Keratinocyte (primary cell): Measurements from ENCODE around the gene FAAP20. TPM values are rescaled to one million over a fixed set of nuclear protein-coding genes. Genes with fewer than 3 reads are reported as not detected.

Experiments
- DNase-seq: peaks from one replicate; pipeline ENCODE4 v3.0.0-alpha.2; 2011; ENCODE audit warnings: low read depth, missing footprints, low spot score
- FAIRE-seq: peaks from 2 replicates; lab custom pipeline; 2011; peaks lifted over from hg19 to GRCh38; lab: Jason Lieb, UNC
- H2AFZ ChIP-seq: 2 replicates; pipeline ENCODE4 v1.6.0; 2012; ENCODE audit warnings: low read length, control low read depth, inconsistent platforms; ENCODE audit not compliant: control insufficient read depth
- H3K27ac ChIP-seq: 2 replicates; pipeline ENCODE4 v1.5.1; 2011; ENCODE audit warnings: low read length; ENCODE audit not compliant: control insufficient read depth, insufficient read depth
- H3K27me3 ChIP-seq: 3 replicates; pipeline ENCODE4 v1.6.0; 2011; ENCODE audit warnings: low read length; ENCODE audit not compliant: control insufficient read depth, insufficient read depth; ENCODE audit errors: extremely low read depth
- H3K36me3 ChIP-seq, 2 experiments: 2 replicates in 1 of 2; 3 replicates in 1 of 2; pipeline ENCODE4 v1.5.1; 2011; ENCODE audit warnings: low read length in 2 of 2, mild to moderate bottlenecking in 1 of 2; ENCODE audit not compliant: control insufficient read depth in 2 of 2, insufficient read depth in 2 of 2; ENCODE audit errors: extremely low read depth in 1 of 2
- H3K4me1 ChIP-seq: 3 replicates; pipeline ENCODE4 v1.5.1; 2011; ENCODE audit warnings: low read length; ENCODE audit not compliant: control insufficient read depth, insufficient read depth; ENCODE audit errors: extremely low read depth
- H3K4me2 ChIP-seq: 3 replicates; pipeline ENCODE4 v1.6.0; 2011; ENCODE audit warnings: low read depth, low read length; ENCODE audit not compliant: control insufficient read depth, insufficient read depth; ENCODE audit errors: extremely low read depth
- H3K4me3 ChIP-seq, 3 experiments: fragments of 200-600 bp in 1 of 3; sonication (generic) in 1 of 3; 2 replicates in 2 of 3; 3 replicates in 1 of 3; pipeline ENCODE4 v1.5.1; 2011 to 2016; ENCODE audit warnings: low read length in 3 of 3, mild to moderate bottlenecking in 3 of 3, control low read depth in 2 of 3, inconsistent platforms in 1 of 3, low read depth in 1 of 3, mixed read lengths in 1 of 3, mixed run types in 1 of 3, moderate library complexity in 1 of 3; ENCODE audit not compliant: control insufficient read depth in 2 of 3, insufficient read depth in 2 of 3; ENCODE audit errors: extremely low read depth in 1 of 3
- H3K79me2 ChIP-seq: 2 replicates; pipeline ENCODE4 v1.6.0; 2012; ENCODE audit warnings: low read length; ENCODE audit not compliant: control insufficient read depth, insufficient read depth
- H3K9ac ChIP-seq: 3 replicates; pipeline ENCODE4 v1.6.0; 2011; ENCODE audit warnings: low read length; ENCODE audit not compliant: control insufficient read depth, insufficient read depth; ENCODE audit errors: extremely low read depth
- H3K9me1 ChIP-seq: 3 replicates; pipeline ENCODE4 v1.6.0; 2011; ENCODE audit warnings: low read length; ENCODE audit not compliant: control insufficient read depth, insufficient read depth; ENCODE audit errors: extremely low read depth
- H3K9me3 ChIP-seq: 2 replicates; pipeline ENCODE4 v1.5.1; 2012; ENCODE audit warnings: low read depth, low read length; ENCODE audit not compliant: control insufficient read depth
- H4K20me1 ChIP-seq: 3 replicates; pipeline ENCODE4 v1.6.0; 2011; ENCODE audit warnings: low read length; ENCODE audit not compliant: control insufficient read depth, insufficient read depth; ENCODE audit errors: extremely low read depth
- EZH2 ChIP-seq: IDR thresholded peaks from one replicate; pipeline ENCODE4 v1.6.1; 2012; ENCODE audit warnings: inconsistent platforms, mild to moderate bottlenecking, low read length, moderate library complexity
- dilution Hi-C: fragments of 300-500 bp; cut with MboI; formaldehyde crosslinking; loops from one replicate; pipeline ENCODE4 v1.7.0; 2020; ENCODE audit warnings: low sequenced_read_pairs; ENCODE audit not compliant: extremely low pct_ligation_motif_present
- polyA plus RNA-seq, 5 experiments: library from polyadenylated mRNA; depleted of rRNA in 3 of 5; stranded (reverse) in 3 of 5; stranded (forward) in 1 of 5; unstranded in 1 of 5; fragments of >200 nt; gene quantifications; 1 replicate in 1 of 5; 2 replicates in 3 of 5; 3 replicates in 1 of 5; pipeline versions ENCODE4 v1.2.1 to v1.2.3, GENCODE V29; 2011 to 2012; ENCODE audit warnings: missing spikeins in 2 of 5, low read depth in 1 of 5, low replicate concordance in 1 of 5
- TF ChIP-seq, protein P1 (sequence below), 3 experiments: IDR thresholded peaks in 1 of 3; conservative IDR thresholded peaks in 1 of 3; optimal IDR thresholded peaks in 1 of 3; 2 replicates in 2 of 3; 3 replicates in 1 of 3; pipeline versions ENCODE3 to v1.5.1; 2011; ENCODE audit warnings: low read length in 3 of 3, mild to moderate bottlenecking in 3 of 3, moderate library complexity in 2 of 3, control low read depth in 1 of 3, inconsistent platforms in 1 of 3; ENCODE audit not compliant: insufficient read depth in 2 of 3; ENCODE audit errors: extremely low read depth in 1 of 3

Gene FAAP20
- polyA plus RNA-seq, 1 donor (not counting 4 experiments of a cell fraction or from before 2014, with no cell fraction given): 7.3 TPM

DNA sequence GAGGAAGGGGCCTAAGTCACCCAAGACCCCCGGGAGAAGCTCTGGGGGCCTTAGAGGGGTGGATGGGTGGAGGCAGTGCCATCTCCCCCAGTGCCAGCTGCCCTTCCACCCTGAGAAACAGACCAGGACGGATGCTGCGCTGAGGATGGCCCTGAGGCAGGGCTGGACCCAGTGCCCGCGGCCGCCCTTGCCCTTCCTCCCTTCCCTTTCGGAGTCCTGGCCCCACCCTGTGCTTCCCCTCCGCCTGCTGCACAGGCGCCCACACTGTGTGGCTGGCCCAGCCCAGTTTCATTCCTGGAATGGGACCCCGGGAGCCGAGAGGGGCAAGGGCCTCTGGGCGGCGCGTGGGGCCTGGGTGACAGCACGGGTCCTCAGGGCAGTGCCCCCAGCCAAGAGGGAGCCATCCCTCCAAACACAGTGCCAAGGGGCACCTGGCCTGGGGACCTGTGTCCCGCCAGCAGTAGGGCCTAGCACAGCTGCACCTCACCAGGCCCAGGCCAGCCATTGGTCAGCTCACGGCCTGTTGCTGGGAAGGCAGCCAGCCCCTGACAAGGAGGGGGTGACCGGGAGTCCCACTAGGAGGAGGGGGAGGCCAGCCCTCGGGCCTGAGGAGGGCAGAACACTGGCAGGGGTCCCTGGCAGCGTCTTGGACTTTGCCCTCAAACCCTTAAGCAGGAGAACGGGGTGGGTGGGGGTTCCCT lies 20.1 kb upstream of the FAAP20 start:
- no peak overlapping the region for H3K4me2 ChIP-seq
- no peaks in the 10 kb centered on the region for H3K36me3 ChIP-seq
- TF ChIP-seq, protein P1, sequence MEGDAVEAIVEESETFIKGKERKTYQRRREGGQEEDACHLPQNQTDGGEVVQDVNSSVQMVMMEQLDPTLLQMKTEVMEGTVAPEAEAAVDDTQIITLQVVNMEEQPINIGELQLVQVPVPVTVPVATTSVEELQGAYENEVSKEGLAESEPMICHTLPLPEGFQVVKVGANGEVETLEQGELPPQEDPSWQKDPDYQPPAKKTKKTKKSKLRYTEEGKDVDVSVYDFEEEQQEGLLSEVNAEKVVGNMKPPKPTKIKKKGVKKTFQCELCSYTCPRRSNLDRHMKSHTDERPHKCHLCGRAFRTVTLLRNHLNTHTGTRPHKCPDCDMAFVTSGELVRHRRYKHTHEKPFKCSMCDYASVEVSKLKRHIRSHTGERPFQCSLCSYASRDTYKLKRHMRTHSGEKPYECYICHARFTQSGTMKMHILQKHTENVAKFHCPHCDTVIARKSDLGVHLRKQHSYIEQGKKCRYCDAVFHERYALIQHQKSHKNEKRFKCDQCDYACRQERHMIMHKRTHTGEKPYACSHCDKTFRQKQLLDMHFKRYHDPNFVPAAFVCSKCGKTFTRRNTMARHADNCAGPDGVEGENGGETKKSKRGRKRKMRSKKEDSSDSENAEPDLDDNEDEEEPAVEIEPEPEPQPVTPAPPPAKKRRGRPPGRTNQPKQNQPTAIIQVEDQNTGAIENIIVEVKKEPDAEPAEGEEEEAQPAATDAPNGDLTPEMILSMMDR (optimal IDR thresholded peaks at IDR 0.05 in 1 of 3, IDR thresholded peaks at IDR 0.05 in 1 of 3, conservative IDR thresholded peaks at IDR 0.05 in 1 of 3; ENCODE audit: extremely low read depth in 1 of 3, insufficient read depth in 2 of 3, low read length in 3 of 3): no peak
- no peak for TF ChIP-seq EZH2
- no peak overlapping the region for H3K4me3 ChIP-seq
- dilution Hi-C loops: no loop called here
- no peaks in the 10 kb centered on the region for H3K9me1 ChIP-seq
- no peak overlapping the region for H3K9ac ChIP-seq
- no peaks in the 10 kb centered on the region for H3K27me3 ChIP-seq
- H3K79me2 ChIP-seq: no peaks in the 10 kb centered on the region
- H4K20me1 ChIP-seq: no peaks in the 10 kb centered on the region
- H3K27ac ChIP-seq: no peak overlapping the region
- peaks cover 33% of the 10 kb centered on the region for H3K4me1 ChIP-seq
- no peak overlapping the region for H2AFZ ChIP-seq
- no peaks in the 10 kb centered on the region for H3K9me3 ChIP-seq
- no peak for FAIRE-seq
- no peak for DNase-seq

DNA sequence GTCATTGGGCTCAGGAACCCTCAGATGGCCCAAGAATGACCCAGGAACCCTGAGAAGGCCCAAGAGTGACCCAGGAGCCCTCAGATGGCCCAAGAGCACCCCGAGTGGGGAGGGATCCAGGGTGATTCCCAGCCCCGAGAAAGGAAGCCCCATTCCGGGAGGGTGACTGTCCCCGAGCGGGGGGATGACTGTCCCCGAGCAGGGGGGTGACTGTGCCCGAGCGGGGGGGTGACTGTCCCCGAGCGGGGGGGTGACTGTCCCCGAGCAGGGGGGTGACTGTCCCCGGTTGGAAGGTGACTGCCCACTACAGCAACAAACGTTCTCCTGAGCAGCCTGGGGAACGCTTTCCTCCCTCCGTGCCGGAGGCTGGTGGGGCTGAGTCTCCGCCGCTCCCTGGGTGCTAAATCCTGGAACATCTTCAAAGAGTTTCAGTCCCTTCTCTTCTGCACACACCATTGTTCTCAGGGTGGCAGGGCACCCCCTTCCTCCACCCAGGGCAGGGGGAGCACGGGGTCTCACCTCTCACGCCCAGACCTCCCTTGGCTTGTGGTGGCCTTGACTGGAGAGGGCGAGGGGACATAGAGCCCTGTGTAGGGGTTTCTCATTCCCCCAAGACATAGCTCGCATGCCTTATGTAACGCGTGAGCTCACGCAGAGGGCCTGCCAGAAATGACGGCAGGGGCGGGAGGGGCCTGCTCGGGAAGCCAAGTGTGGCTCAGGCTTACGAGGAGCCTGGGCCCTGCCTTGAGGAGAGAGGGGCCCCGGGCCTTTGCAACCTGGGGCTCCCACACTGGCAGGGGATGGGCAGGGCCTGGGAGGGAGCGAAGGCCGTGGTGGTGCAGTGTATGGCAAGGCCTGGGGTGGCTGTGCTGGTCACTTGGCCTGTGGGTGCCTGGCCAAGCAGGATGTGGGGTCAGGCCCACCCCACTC lies 19.3 kb upstream of the FAAP20 start:
- Histone ChIP-seq H3K9me3 (no peaks in the 10 kb centered on the region), H3K4me2 (peak overlapping the region; percentile 63), H3K9ac (peak overlapping the region; percentile 72), H2AFZ (peak overlapping the region; percentile 84), H3K4me1 (peaks cover 35% of the 10 kb centered on the region), H3K27ac (peak overlapping the region; percentile 74), H3K36me3 (no peaks in the 10 kb centered on the region), H3K27me3 (no peaks in the 10 kb centered on the region), H3K9me1 (no peaks in the 10 kb centered on the region), H4K20me1 (no peaks in the 10 kb centered on the region), H3K79me2 (no peaks in the 10 kb centered on the region), H3K4me3 (peak overlapping the region in 1 of 3 experiments; percentile 36)
- DNase-seq: no peak
- no peak for TF ChIP-seq EZH2
- no peak for FAIRE-seq
- dilution Hi-C loops: no loop called here
